HG03103 (cell line): ENCODE data around the gene AP5B1.
A peak's percentile ranks its signal among the peaks of the same experiment; 100 is the strongest.

Experiments
- ATAC-seq: cut with Tn5 transposase; IDR thresholded peaks from one replicate; pipeline ENCODE4 v1.9.1; 2021; ENCODE audit warnings: low read depth; ENCODE audit not compliant: unreplicated experiment

Gene AP5B1

GRCh38 chr11:65780770-65781151, at the start of gene AP5B1:
AP5B1 (minus strand) TSS chr11:65780976; CDS start chr11:65780591, 385 bp downstream.
- ATAC-seq = no peak

GRCh38 chr11:65829459-65829858, 48.7 kb upstream of the AP5B1 start:
- ATAC-seq = no peak

- no peak for ATAC-seq
These were observed 46.4 kb upstream of the AP5B1 start for GRCh38 chr11:65826984-65827735.

GRCh38 chr11:65822776-65823528, 42.2 kb upstream of the AP5B1 start:
- ATAC-seq = no peak

GRCh38 chr11:65821107-65821506, 40.3 kb upstream of the AP5B1 start:
- ATAC-seq = no peak

GRCh38 chr11:65817835-65818680, 37.3 kb upstream of the AP5B1 start:
- ATAC-seq = peak; percentile 76

- ATAC-seq = no peak
These were observed 36.6 kb upstream of the AP5B1 start for GRCh38 chr11:65817312-65817834.

- no peak for ATAC-seq
These were observed 35.9 kb upstream of the AP5B1 start for GRCh38 chr11:65816696-65817095.

- no peak for ATAC-seq
These were observed 34.3 kb upstream of the AP5B1 start for GRCh38 chr11:65814986-65815565.

GRCh38 chr11:65814131-65814985, 33.6 kb upstream of the AP5B1 start:
- no peak for ATAC-seq

- no peak for ATAC-seq
These were observed 31.1 kb upstream of the AP5B1 start for GRCh38 chr11:65811764-65812475.

GRCh38 chr11:65810046-65810868, 29.5 kb upstream of the AP5B1 start:
- ATAC-seq = no peak

- no peak for ATAC-seq
These were observed 28.7 kb upstream of the AP5B1 start for GRCh38 chr11:65809496-65809895.

- no peak for ATAC-seq
These were observed 28.1 kb upstream of the AP5B1 start for GRCh38 chr11:65808744-65809341.

- no peak for ATAC-seq
These were observed 26.2 kb upstream of the AP5B1 start for GRCh38 chr11:65806979-65807378.

- no peak for ATAC-seq
These were observed 23.2 kb upstream of the AP5B1 start for GRCh38 chr11:65803797-65804492.

- no peak for ATAC-seq
These were observed 22.1 kb upstream of the AP5B1 start for GRCh38 chr11:65802841-65803240.
